ENCODE results near the gene ARAF.

The ARAF gene

GRCh38 chrX:47572773-47573340 is 11.9 kb downstream of the ARAF start:
- TF ChIP-seq REST (IDR thresholded peaks at IDR 0.05; ENCODE audit: insufficient read depth in 1 of 2, low read depth in 2 of 2, low read length in 2 of 2) (no peak), POLR2AphosphoS5 (IDR thresholded peaks at IDR 0.05; ENCODE audit: low read depth, low read length) (no peak), SIN3A (IDR thresholded peaks at IDR 0.05; ENCODE audit: borderline replicate concordance, insufficient read depth, low read length) (no peak), TAF1 (IDR thresholded peaks at IDR 0.05; ENCODE audit: borderline replicate concordance, insufficient read depth, low read length) (no peak), FOXP2 (optimal IDR thresholded peaks at IDR 0.05; ENCODE audit: borderline replicate concordance, extremely low read depth, extremely low read length, insufficient read depth) (no peak)

GRCh38 chrX:47573341-47574075 is 12.5 kb downstream of the ARAF start:
- TF ChIP-seq SIN3A (IDR thresholded peaks at IDR 0.05; ENCODE audit: borderline replicate concordance, insufficient read depth, low read length) (no peak), TAF1 (IDR thresholded peaks at IDR 0.05; ENCODE audit: borderline replicate concordance, insufficient read depth, low read length) (no peak), POLR2AphosphoS5 (IDR thresholded peaks at IDR 0.05; ENCODE audit: low read depth, low read length) (no peak), REST (IDR thresholded peaks at IDR 0.05; ENCODE audit: insufficient read depth in 1 of 2, low read depth in 2 of 2, low read length in 2 of 2) (no peak), FOXP2 (optimal IDR thresholded peaks at IDR 0.05; ENCODE audit: borderline replicate concordance, extremely low read depth, extremely low read length, insufficient read depth) (no peak)

- TF ChIP-seq REST (IDR thresholded peaks at IDR 0.05; ENCODE audit: insufficient read depth in 1 of 2, low read depth in 2 of 2, low read length in 2 of 2) (no peak), POLR2AphosphoS5 (IDR thresholded peaks at IDR 0.05; ENCODE audit: low read depth, low read length) (no peak), SIN3A (IDR thresholded peaks at IDR 0.05; ENCODE audit: borderline replicate concordance, insufficient read depth, low read length) (no peak), TAF1 (IDR thresholded peaks at IDR 0.05; ENCODE audit: borderline replicate concordance, insufficient read depth, low read length) (no peak), FOXP2 (optimal IDR thresholded peaks at IDR 0.05; ENCODE audit: borderline replicate concordance, extremely low read depth, extremely low read length, insufficient read depth) (no peak)
These were observed 13.1 kb downstream of the ARAF start for GRCh38 chrX:47574076-47574546.

GRCh38 chrX:47574547-47575301 is 13.7 kb downstream of the ARAF start:
- TF ChIP-seq TAF1 (IDR thresholded peaks at IDR 0.05; ENCODE audit: borderline replicate concordance, insufficient read depth, low read length) (no peak), FOXP2 (optimal IDR thresholded peaks at IDR 0.05; ENCODE audit: borderline replicate concordance, extremely low read depth, extremely low read length, insufficient read depth) (no peak), REST (IDR thresholded peaks at IDR 0.05; ENCODE audit: insufficient read depth in 1 of 2, low read depth in 2 of 2, low read length in 2 of 2) (no peak), POLR2AphosphoS5 (IDR thresholded peaks at IDR 0.05; ENCODE audit: low read depth, low read length) (no peak), SIN3A (IDR thresholded peaks at IDR 0.05; ENCODE audit: borderline replicate concordance, insufficient read depth, low read length) (no peak)
